Loucy (cell line): Measurements from ENCODE around the gene CD6.

Source experiments
- H2AFZ ChIP-seq: fragments of 200-600 bp; sonication (generic); 2 replicates; pipeline ENCODE4 v1.6.0; 2016; ENCODE audit warnings: antibody characterized with exemption, mild to moderate bottlenecking, low read length, moderate library complexity
- H3F3A ChIP-seq: fragments of 200-600 bp; 2 replicates; pipeline ENCODE4 v1.6.0; 2016; ENCODE audit warnings: antibody characterized with exemption, low read depth, mild to moderate bottlenecking
- H3K27me3 ChIP-seq: fragments of 200-600 bp; sonication (generic); 2 replicates; pipeline ENCODE4 v1.6.1; 2014; ENCODE audit warnings: low read length, mild to moderate bottlenecking; ENCODE audit not compliant: insufficient read depth, poor library complexity, severe bottlenecking
- H3K36me3 ChIP-seq: fragments of 200-600 bp; sonication (generic); 2 replicates; pipeline ENCODE4 v1.6.1; 2016; ENCODE audit warnings: low read length; ENCODE audit not compliant: insufficient read depth
- H3K4me1 ChIP-seq: fragments of 200-600 bp; sonication (generic); 2 replicates; pipeline ENCODE4 v1.5.1; 2014; ENCODE audit warnings: low read length, mild to moderate bottlenecking; ENCODE audit not compliant: insufficient read depth, poor library complexity, severe bottlenecking
- H3K4me2 ChIP-seq: fragments of 200-600 bp; sonication (generic); 2 replicates; pipeline ENCODE4 v1.6.0; 2014; ENCODE audit warnings: antibody characterized with exemption, low read length, low read depth, mild to moderate bottlenecking; ENCODE audit not compliant: poor library complexity, severe bottlenecking
- H3K4me3 ChIP-seq: fragments of 200-600 bp; sonication (generic); 2 replicates; pipeline ENCODE4 v1.5.1; 2014; ENCODE audit warnings: low read length, mild to moderate bottlenecking, mixed read lengths; ENCODE audit not compliant: poor library complexity, severe bottlenecking
- H3K79me2 ChIP-seq: fragments of 200-600 bp; sonication (generic); 2 replicates; pipeline ENCODE4 v1.6.1; 2014; ENCODE audit warnings: low read length; ENCODE audit not compliant: insufficient read depth
- H3K9ac ChIP-seq: fragments of 200-600 bp; sonication (generic); 2 replicates; pipeline ENCODE4 v1.6.0; 2014; ENCODE audit warnings: mild to moderate bottlenecking, low read depth, low read length, moderate library complexity; ENCODE audit not compliant: poor library complexity, severe bottlenecking
- H3K9me2 ChIP-seq: fragments of 200-600 bp; sonication (generic); replicated peaks from 2 replicates; pipeline ENCODE4 v1.6.1; 2016; ENCODE audit warnings: low read depth, low read length, mixed read lengths
- H3K9me3 ChIP-seq: fragments of 200-600 bp; sonication (generic); 2 replicates; pipeline ENCODE4 v1.6.1; 2014; ENCODE audit warnings: mild to moderate bottlenecking, antibody characterized with exemption, low read length, low read depth; ENCODE audit not compliant: insufficient read depth
- H4K20me1 ChIP-seq: fragments of 200-600 bp; sonication (generic); 2 replicates; pipeline ENCODE4 v1.6.0; 2014; ENCODE audit warnings: antibody characterized with exemption, low read length, mild to moderate bottlenecking; ENCODE audit not compliant: insufficient read depth, poor library complexity, severe bottlenecking
- CTCF ChIP-seq: fragments of 200-600 bp; sonication (generic); conservative IDR thresholded peaks from 2 replicates; pipeline ENCODE4 v1.5.1; 2014; ENCODE audit warnings: mild to moderate bottlenecking, antibody characterized with exemption, low read length
- EZH2phosphoT487 ChIP-seq: fragments of 200-600 bp; IDR thresholded peaks from 2 replicates; pipeline ENCODE4 v1.6.1; 2018; ENCODE audit warnings: antibody characterized with exemption, mild to moderate bottlenecking, moderate library complexity, borderline replicate concordance

CD6 gene

GRCh38 chr11:60942219-60942618 lies 29.3 kb upstream of the CD6 start:
- H2AFZ ChIP-seq = no peak overlapping the region
- no peaks in the 10 kb centered on the region for H3K79me2 ChIP-seq
- H3K36me3 ChIP-seq = no peaks in the 10 kb centered on the region
- no peak overlapping the region for H3K9ac ChIP-seq
- no peaks in the 10 kb centered on the region for H3F3A ChIP-seq
- H3K27me3 ChIP-seq = no peaks in the 10 kb centered on the region
- no peak overlapping the region for H3K4me2 ChIP-seq
- TF ChIP-seq CTCF (no peak), EZH2phosphoT487 (no peak)
- no peaks in the 10 kb centered on the region for H4K20me1 ChIP-seq
- no peaks in the 10 kb centered on the region for H3K9me3 ChIP-seq
- H3K4me1 ChIP-seq = no peaks in the 10 kb centered on the region
- no peak overlapping the region for H3K4me3 ChIP-seq
- H3K9me2 ChIP-seq = no peaks in the 10 kb centered on the region

- H3K79me2 ChIP-seq = no peaks in the 10 kb centered on the region
- no peak for TF ChIP-seq EZH2phosphoT487
- no peak for TF ChIP-seq CTCF
- H3K9me3 ChIP-seq = no peaks in the 10 kb centered on the region
- H3F3A ChIP-seq = no peaks in the 10 kb centered on the region
- H3K27me3 ChIP-seq = no peaks in the 10 kb centered on the region
- H3K9ac ChIP-seq = no peak overlapping the region
- H3K4me2 ChIP-seq = no peak overlapping the region
- no peaks in the 10 kb centered on the region for H3K9me2 ChIP-seq
- no peaks in the 10 kb centered on the region for H4K20me1 ChIP-seq
- H3K4me1 ChIP-seq = no peaks in the 10 kb centered on the region
- H3K36me3 ChIP-seq = no peaks in the 10 kb centered on the region
- no peak overlapping the region for H3K4me3 ChIP-seq
- H2AFZ ChIP-seq = no peak overlapping the region
Measured at GRCh38 chr11:60942970-60943565, 28.4 kb upstream of the CD6 start.

- H3K79me2 ChIP-seq = no peaks in the 10 kb centered on the region
- peak; percentile 51 for TF ChIP-seq CTCF
- no peak for TF ChIP-seq EZH2phosphoT487
- H3K9ac ChIP-seq = no peak overlapping the region
- no peaks in the 10 kb centered on the region for H3K27me3 ChIP-seq
- no peaks in the 10 kb centered on the region for H3K9me2 ChIP-seq
- no peaks in the 10 kb centered on the region for H3K4me1 ChIP-seq
- no peaks in the 10 kb centered on the region for H4K20me1 ChIP-seq
- no peaks in the 10 kb centered on the region for H3F3A ChIP-seq
- no peak overlapping the region for H2AFZ ChIP-seq
- no peak overlapping the region for H3K4me3 ChIP-seq
- no peaks in the 10 kb centered on the region for H3K36me3 ChIP-seq
- H3K9me3 ChIP-seq = no peaks in the 10 kb centered on the region
- no peak overlapping the region for H3K4me2 ChIP-seq
Measured at GRCh38 chr11:60944490-60945294, 26.8 kb upstream of the CD6 start.
